OCI-LY1 (cell line): ENCODE data around the gene ACVR1B.

ENCODE experiments used
- CTCF ChIP-seq: fragments of 200-600 bp; sonication (generic), shearing (Covaris generic); IDR thresholded peaks from 2 replicates; pipeline ENCODE4 v1.5.1; 2017; ENCODE audit warnings: mild to moderate bottlenecking, antibody characterized with exemption, low read length, moderate library complexity, mixed read lengths
- EZH2 ChIP-seq: fragments of 200-600 bp; sonication (generic), shearing (Covaris generic); IDR thresholded peaks from 2 replicates; pipeline ENCODE4 v1.8.0; 2017; ENCODE audit warnings: borderline replicate concordance, mixed run types, mild to moderate bottlenecking, antibody characterized with exemption, low read length, moderate library complexity, mixed read lengths

GRCh38 chr12:51913071-51914033 lies 38.1 kb upstream of the ACVR1B start:
- TF ChIP-seq CTCF (peak; percentile 38), EZH2 (no peak)
